HG03558 (cell line): Measurements from ENCODE around the gene GALNT2.

Experiments used
- ATAC-seq: cut with Tn5 transposase; IDR thresholded peaks from one replicate; pipeline ENCODE4 v1.9.1; 2021; ENCODE audit warnings: moderate number of reproducible peaks; ENCODE audit not compliant: unreplicated experiment; ENCODE audit errors: extremely low read depth

GALNT2 gene

DNA sequence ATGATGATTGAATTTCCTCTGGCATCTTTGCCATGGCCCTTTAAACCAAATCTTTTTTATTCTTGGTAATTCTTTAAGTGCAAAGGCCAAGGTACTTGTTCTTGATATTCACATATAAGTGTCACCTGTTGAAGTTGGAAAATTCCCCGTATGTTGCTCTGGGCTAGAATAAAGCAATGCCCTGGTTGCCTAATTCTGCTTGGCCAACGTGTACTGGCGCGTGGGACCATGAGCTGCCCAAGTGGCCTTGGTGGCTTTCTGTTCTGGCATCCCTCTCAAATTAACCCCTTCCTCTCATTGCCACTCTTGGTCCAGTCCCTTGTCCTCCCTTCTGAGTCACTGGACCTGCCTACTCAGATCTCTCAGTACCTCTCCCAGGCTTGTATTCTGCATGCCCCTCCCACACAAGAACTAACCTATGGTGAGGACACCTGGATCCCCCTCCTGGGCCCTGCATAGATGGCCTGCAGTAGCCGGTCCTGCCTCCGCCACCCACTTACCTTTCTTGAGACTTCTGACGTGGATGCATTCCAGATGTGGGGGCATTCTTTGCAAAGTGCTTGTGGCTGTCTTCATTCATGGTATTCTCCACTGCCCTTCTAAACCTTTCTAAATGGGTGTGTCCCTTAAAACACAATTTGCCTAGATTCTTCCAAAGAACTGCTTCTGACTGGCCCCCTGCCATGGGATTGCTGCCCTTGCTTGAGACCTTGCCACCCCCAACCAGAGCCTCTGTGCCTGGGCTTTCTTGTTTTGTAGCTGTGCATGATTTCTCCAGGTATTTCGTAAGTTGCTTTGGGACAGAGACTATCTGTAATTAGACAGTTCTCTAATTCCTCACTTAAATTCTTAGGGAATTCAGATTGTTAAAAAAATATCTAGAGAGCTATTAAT is 152.4 kb downstream of the GALNT2 start:
- ATAC-seq, result no peak

DNA sequence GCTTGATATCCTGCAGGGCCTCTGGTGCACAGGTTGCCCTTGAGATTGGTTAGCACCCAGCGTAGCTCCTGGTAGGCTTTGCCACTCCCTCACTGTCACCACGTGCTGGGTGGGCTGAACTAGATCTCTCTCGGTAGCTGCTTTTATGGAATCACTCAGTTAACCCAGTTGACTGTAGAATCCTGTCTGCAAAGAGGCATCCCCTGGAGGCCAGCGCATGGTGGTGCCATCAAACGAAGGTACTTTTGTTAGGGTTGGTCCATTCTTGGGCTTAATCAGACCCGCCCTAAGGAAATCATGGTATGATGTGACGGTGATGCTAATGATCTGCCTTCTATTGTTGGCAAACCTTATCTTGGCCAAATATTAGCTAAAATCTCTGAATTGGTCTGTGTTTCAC is 153.4 kb downstream of the GALNT2 start:
- no peak for ATAC-seq

DNA sequence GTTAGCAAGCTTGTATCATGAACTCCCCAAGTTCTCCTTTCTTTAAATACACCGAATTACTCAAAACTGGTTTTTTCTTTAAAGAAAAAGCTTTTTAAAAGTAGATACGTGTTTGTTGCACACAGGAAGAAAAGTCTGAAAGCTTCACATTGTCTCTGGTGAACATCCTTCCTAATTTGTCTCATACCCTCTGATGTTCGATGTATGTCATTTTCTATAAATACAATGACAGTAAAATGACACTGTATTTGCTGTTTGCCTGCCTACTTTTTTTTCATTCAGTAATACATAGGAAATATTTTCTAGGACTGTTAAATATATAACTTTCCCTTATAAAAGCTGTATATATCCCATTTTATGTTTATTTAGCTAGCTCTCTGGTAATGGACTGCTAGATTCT is 153.9 kb downstream of the GALNT2 start:
- no peak for ATAC-seq

GRCh38 chr1:230222678-230223077 is 155.6 kb downstream of the GALNT2 start:
- no peak for ATAC-seq

DNA sequence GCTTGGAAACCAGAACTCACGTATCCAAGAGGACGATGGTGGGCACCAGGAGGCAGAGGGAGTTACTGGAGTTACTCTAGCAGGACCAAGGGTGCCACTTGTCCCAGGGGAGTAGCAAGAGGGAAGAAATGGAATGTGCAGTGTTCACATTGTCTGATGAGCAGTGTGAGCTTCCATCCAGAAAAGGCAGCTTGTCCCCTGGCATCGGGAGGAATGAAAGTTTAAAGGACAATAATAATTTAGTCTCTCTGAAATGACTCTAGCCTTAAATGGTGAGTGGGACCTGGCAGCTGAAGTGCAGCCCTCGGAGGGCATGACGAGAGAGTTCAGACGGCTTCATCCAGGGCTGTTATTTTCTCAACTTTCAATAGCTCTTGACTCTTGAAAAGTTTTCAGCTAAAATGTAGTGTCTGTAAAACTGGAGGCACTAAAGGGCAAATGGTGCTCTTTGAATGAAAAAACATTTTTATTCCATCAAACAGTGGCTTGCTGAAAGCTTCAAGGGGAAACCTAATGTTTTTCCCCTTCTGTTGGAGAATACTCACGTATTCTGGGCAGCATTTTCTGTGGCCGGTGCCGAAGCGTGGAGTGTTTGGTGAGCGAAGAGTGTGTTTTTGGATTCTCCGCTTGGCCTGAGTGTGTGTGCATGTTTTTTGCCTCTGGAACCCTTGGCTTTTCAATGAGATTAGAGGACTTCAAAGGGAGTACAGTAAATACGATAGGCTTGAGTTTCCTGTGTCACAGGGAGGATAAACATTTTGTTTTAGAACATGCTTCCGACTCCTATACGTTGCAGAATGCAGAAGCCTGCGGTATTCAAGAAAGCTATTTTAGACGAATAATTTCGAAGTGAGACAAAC is 157.3 kb downstream of the GALNT2 start:
- ATAC-seq, result no peak

DNA sequence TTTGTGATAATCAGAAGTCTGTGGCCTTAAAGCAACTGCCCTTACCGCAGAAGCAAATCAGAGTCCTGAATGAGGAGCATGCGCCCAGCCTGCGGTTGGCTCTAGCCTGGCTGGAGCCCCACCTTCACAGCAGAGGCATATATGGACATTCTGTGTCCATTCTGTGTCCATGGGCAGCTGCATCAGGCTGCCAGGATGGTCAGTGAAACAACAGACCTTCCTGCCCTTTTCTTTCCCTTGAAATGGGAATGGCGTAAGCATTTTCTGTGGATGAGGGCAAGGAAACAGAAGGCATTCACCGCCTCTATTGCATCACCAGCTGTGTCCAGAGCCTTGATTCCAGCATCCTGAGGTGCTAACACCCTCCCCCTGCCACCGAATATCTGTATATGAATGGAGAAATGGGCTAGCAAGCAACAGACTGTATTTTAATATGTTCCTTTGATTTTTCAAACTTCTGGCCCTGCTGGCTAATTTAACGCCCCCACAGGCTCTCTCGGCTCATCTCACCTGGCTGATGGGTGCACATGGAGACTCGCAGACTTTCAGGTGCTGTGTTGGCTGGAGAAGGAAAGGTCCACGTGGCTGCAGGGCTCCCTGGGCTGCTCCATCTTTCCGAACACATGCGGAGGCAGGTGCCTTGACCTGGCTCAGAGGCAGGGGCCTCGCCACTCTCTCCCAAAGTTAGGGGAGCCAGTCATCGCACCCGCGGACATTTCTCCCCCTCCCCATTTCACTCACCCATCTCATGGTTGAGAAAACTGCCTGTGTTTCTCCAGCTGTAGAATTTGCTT is 159.2 kb downstream of the GALNT2 start:
- ATAC-seq, result no peak

DNA sequence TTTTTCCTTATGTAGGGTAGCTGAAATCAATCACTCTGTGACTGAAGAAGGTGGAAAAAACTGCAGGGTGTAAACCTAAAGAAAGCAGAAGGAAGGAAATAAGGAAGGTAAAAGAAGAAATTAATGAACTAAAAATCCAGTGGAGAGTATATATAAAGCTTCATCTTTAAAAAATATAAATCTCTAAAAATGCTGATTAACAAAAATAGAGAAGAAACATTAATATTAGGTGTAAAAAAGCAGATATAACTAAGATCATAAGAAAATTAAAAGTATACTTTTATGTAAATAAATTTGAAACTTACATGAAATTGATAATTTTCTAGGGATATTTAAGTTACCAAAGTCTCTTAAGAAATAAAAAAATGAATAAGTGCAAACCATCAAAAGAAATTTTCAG is 159.8 kb downstream of the GALNT2 start:
- ATAC-seq, result no peak

GRCh38 chr1:230228236-230228897 is 161.3 kb downstream of the GALNT2 start:
- no peak for ATAC-seq

- no peak for ATAC-seq
Measured at GRCh38 chr1:230230273-230230672, 163.2 kb downstream of the GALNT2 start.

- no peak for ATAC-seq
Measured at GRCh38 chr1:230230948-230231773, 164.1 kb downstream of the GALNT2 start.

DNA sequence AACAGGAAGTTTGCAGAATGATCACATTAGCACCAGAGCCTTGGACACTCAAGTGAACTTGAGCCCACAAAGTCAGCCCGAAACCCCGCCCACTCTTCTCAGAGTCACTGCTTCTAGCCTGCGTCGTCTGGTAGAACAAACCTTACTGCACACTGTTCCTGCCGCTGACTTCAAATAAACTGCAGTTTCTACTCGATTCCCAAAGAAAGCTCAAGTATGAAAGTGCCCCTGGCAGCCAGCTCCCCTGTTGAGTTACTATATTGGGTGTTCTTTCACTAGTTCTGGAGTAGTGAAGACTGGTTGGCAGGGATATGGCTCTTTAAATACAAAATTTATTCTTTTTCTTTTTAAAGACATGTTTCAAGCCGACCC is 164.7 kb downstream of the GALNT2 start:
- no peak for ATAC-seq

DNA sequence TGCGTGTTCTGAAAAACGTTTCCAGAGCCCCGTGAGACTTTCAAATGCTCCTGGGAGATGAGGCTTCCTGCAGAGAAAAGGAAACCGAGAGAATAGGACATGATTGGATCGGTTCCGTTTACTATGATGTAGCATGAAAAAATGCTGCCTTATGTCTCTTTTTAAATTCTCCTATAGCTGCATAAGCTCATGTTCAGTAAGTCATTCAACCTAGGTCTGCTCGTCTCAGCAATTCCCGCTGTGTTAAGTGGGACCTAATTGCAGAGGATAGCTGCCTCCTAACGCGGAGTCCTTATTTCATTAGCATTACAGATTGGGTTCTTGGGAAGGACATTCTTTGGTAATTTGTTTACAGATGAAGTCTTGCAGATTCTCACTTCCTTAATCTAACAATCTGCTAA is 165.3 kb downstream of the GALNT2 start:
- ATAC-seq, result no peak

GRCh38 chr1:230233786-230234185 is 166.7 kb downstream of the GALNT2 start:
- no peak for ATAC-seq

GRCh38 chr1:230235876-230236275 is 168.8 kb downstream of the GALNT2 start:
- no peak for ATAC-seq

- no peak for ATAC-seq
Measured at GRCh38 chr1:230236301-230237008, 169.4 kb downstream of the GALNT2 start.

GRCh38 chr1:230237009-230237370 is 170.0 kb downstream of the GALNT2 start:
- ATAC-seq, result no peak

- ATAC-seq, result no peak
Measured at GRCh38 chr1:230237805-230238204, 170.8 kb downstream of the GALNT2 start.

- ATAC-seq, result no peak
Measured at GRCh38 chr1:230240446-230241086, 173.5 kb downstream of the GALNT2 start.
